Cardiac muscle cell (in vitro differentiated cells and primary cell): ENCODE data around the gene SET. TPM values are rescaled to one million over a fixed set of nuclear protein-coding genes. Genes with fewer than 3 reads are reported as not detected.
"Not testable (repeated sequence)": the region's sequence is repeated elsewhere in the genome, so short reads cannot be mapped to it uniquely, and the experiment has no call there.

Experiments used
- DNase-seq, 2 donors: peaks; one replicate each; pipeline versions ENCODE4 v3.0.0 to v3.0.0-alpha.2; 2010 to 2017; ENCODE audit warnings: low read depth in 1 of 2, low spot score in 1 of 2
- H3K27ac ChIP-seq: fragments of 200-600 bp; sonication (generic); 2 replicates; pipeline ENCODE4 v1.5.1; 2016
- H3K27me3 ChIP-seq: fragments of 200-600 bp; sonication (generic); 2 replicates; pipeline ENCODE4 v1.6.0; 2016; ENCODE audit warnings: control low read depth
- H3K36me3 ChIP-seq: fragments of 200-600 bp; sonication (generic); 2 replicates; pipeline ENCODE4 v1.5.1; 2016; ENCODE audit warnings: control low read depth
- H3K4me1 ChIP-seq: fragments of 200-600 bp; sonication (generic); 2 replicates; pipeline ENCODE4 v1.8.1; 2017; ENCODE audit warnings: low read depth, mild to moderate bottlenecking, mixed run types
- H3K4me3 ChIP-seq: fragments of 200-600 bp; sonication (generic); 2 replicates; pipeline ENCODE4 v1.5.1; 2016; ENCODE audit warnings: mild to moderate bottlenecking
- H3K9me3 ChIP-seq: fragments of 200-600 bp; sonication (generic); 2 replicates; pipeline ENCODE4 v1.5.1; 2017; ENCODE audit warnings: low read depth, mild to moderate bottlenecking, control low read depth
- CTCF ChIP-seq: IDR thresholded peaks from 2 replicates; pipeline ENCODE4 v1.5.1; 2012; ENCODE audit warnings: low read depth, mild to moderate bottlenecking, low read length
- polyA plus RNA-seq: library from polyadenylated mRNA; unstranded; fragments of >200 nt; fragmentation: Nextera tagmentation; extraction: Ambion mirVana; gene quantifications from 2 replicates; pipeline ENCODE4 v1.2.1, GENCODE V29; 2016
- total RNA-seq: library from RNA; depleted of rRNA; stranded (reverse); fragments of >200 nt; gene quantifications from 2 replicates; pipeline ENCODE4 v1.2.3, GENCODE V29; 2016

The SET gene
- total and polyA plus RNA-seq, 2 experiments from 2014 or later: 227 to 481 TPM

DNA sequence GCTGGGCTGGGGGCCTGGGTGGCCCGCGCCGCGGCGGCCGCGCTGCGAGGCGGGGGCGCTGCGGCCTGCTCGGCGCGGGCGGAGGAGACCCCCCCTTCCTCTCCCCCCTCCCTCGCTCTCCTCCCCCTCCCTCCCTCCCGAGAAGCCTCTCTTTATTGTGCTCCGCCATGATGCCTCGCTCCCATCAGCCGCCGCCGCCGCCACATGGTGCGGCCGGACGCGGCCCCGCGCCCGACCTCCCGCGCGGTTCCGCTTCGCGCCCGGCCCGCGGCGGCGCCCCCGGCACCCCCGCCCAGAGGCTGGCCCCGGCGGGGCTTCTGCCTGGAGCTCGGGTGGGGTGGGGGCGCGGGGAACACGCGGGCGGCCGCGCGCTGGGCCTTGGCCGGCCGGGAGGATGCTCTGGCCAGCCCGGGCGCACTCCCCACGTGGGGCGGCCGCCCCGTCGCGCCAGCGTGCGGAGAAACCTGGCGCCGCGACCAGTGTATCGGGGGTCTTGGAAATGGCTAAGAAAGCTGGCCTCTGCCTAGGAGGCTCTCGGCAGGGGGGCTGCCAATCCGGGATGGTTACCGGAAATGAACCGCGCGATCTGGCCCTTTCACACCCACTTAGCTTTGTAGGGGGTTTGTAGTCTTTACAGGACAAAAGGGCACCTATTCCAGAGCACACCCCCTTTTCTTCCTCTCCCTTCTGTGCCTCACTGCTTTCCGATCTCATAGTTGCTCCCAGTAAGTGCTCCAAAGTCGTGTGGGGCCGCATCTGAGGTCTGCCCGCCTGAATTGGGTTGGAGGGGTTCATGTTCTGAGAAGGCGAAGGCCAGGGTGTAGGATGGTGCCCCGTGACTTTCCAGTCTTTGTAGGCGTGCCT is 1.0 kb downstream of the SET start:
- Histone ChIP-seq H3K27ac (peak overlapping the region; percentile 45), H3K9me3 (no peaks in the 10 kb centered on the region), H3K27me3 (no peaks in the 10 kb centered on the region), H3K4me1 (peaks cover 15% of the 10 kb centered on the region), H3K4me3 (peak overlapping the region; percentile 89), H3K36me3 (peaks cover 29% of the 10 kb centered on the region)
- DNase-seq: peak; percentile 57 to 65
- TF ChIP-seq CTCF: no peak

GRCh38 chr9:128690684-128691034 is 1.6 kb downstream of the SET start:
- H3K4me3 ChIP-seq: peak overlapping the region; percentile 89
- no peaks in the 10 kb centered on the region for H3K27me3 ChIP-seq
- H3K36me3 ChIP-seq: peaks cover 32% of the 10 kb centered on the region
- no peaks in the 10 kb centered on the region for H3K9me3 ChIP-seq
- TF ChIP-seq CTCF: no peak
- DNase-seq: no peak
- H3K4me1 ChIP-seq: peaks cover 14% of the 10 kb centered on the region
- H3K27ac ChIP-seq: no peak overlapping the region

DNA sequence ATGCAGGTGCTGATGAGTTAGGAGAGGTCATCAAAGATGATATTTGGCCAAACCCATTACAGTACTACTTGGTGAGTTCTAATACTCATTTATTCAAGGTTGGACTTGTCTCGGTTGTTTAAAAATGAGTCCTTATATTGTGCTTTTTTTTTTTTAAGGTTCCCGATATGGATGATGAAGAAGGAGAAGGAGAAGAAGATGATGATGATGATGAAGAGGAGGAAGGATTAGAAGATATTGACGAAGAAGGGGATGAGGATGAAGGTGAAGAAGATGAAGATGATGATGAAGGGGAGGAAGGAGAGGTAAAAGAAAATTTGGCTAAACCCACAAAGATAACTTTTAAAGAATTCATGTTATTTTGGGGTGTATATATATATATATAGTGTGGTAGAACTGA is 4.7 kb downstream of the SET start:
- H3K4me3 ChIP-seq, H3K27me3 ChIP-seq, DNase-seq, H3K27ac ChIP-seq, H3K4me1 ChIP-seq, H3K9me3 ChIP-seq: not testable (repeated sequence)
- peaks cover 43% of the 10 kb centered on the region for H3K36me3 ChIP-seq

GRCh38 chr9:128694344-128694743 is 5.3 kb downstream of the SET start:
- Histone ChIP-seq H3K27me3 (no peaks in the 10 kb centered on the region), H3K9me3 (no peaks in the 10 kb centered on the region), H3K36me3 (peaks cover 43% of the 10 kb centered on the region), H3K27ac (no peak overlapping the region), H3K4me3 (no peak overlapping the region), H3K4me1 (peaks cover 6% of the 10 kb centered on the region)
- no peak for TF ChIP-seq CTCF
- DNase-seq: no peak

DNA sequence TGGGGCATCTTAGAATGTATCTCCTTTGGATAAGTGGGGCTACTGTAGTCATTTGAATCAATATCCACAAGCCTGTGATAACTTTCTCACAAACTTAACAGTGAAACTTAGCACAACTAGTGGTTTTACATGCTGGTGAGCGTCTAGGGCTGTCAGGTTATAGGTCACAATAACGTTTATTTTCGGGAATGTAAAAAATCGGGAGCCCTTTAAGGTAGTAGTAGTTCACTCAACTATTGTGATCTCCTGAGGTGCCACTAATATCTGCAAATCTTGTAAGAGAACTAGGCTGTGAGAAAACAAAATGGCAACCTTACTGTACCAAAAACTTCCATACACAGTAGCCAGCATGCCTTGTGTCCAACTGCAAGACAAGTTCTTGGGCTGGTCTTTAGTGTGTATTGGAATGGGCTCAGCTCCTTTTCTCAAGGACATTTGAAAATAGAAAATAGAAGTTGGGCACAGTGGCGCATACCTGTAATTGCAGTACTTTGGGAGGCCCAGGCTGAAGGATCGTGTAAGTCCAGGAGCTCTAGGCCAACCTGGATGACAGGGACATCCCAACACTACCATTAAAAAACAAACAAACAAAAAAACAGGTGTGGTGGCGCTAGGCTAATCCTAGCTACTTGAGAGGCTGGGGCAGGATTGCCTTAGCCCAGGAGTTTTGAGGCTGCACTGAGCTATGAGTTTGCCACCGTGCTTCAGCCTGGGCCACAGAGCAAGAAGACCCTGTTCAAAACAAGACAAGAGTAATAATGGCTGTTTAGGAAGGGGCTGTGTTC is 8.1 kb downstream of the SET start:
- TF ChIP-seq CTCF: no peak
- no peaks in the 10 kb centered on the region for H3K9me3 ChIP-seq
- no peaks in the 10 kb centered on the region for H3K27me3 ChIP-seq
- no peaks in the 10 kb centered on the region for H3K4me1 ChIP-seq
- DNase-seq: no peak
- no peak overlapping the region for H3K4me3 ChIP-seq
- H3K36me3 ChIP-seq: peaks cover 35% of the 10 kb centered on the region
- H3K27ac ChIP-seq: peak overlapping the region; percentile 62

DNA sequence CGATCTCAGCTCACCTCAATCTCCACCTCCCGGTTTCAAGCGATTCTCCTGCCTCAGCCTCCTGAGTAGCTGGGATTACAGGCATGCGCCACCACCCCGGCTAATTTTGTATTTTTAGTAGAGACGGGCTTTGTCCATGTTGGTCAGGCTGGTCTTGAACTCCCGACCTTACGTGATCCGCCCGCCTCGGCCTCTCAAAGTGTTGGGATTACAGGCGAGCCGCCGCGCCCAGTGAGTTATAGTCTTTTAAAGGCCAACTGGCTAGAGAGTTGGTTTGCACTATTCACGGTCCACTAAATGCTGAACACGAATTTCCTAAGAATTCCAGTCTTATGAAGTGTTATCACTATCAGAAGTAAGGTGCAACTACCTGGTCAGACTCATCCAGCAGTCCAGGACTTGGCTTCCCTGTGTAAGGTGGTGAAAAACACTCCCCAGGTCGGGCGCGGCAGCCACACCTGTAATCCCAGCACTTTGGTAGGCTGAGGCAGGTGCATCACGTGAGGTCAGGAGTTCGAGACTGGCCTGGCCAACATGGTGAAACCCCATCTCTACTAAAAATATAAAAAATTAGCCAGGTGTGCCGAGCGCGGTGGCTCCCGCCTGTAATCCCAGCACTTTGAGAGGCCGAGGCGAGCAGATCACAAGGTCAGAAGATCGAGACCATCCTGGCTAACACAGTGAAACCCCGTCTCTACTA is 10.2 kb downstream of the SET start:
- H3K27ac ChIP-seq, H3K27me3 ChIP-seq, H3K4me1 ChIP-seq, H3K9me3 ChIP-seq, H3K4me3 ChIP-seq, DNase-seq: not testable (repeated sequence)
- peaks cover 16% of the 10 kb centered on the region for H3K36me3 ChIP-seq
